ENCODE results near the gene CLDN25.

DNA sequence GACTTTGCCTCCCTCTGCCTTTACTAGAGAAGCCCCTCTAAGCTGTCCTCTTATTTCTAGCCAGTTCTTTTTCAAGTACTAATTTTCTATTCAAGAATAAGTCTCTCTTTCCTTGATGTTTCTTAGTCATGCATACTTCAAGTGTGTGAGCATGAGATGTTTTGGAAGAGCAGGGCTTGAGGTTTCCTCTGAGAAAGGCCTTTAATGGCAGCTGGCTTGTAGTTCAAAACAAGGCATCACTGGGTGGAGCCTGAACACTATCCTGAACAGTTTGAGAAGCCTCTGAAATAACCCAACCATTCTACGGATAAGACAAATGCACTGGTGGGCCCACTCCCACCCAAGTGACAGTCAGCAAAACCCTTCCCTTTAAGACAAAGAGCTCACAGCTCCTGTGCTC lies 37.6 kb downstream of the CLDN25 start:
- TF ChIP-seq ZNF274 (IDR thresholded peaks at IDR 0.05; ENCODE audit: low read depth, low read length) (no peak), EZH2phosphoT487 (IDR thresholded peaks at IDR 0.05; ENCODE audit: borderline replicate concordance) (no peak), CEBPB (IDR thresholded peaks at IDR 0.05; ENCODE audit: low read depth) (no peak)
- TF ChIP-seq, protein P1, sequence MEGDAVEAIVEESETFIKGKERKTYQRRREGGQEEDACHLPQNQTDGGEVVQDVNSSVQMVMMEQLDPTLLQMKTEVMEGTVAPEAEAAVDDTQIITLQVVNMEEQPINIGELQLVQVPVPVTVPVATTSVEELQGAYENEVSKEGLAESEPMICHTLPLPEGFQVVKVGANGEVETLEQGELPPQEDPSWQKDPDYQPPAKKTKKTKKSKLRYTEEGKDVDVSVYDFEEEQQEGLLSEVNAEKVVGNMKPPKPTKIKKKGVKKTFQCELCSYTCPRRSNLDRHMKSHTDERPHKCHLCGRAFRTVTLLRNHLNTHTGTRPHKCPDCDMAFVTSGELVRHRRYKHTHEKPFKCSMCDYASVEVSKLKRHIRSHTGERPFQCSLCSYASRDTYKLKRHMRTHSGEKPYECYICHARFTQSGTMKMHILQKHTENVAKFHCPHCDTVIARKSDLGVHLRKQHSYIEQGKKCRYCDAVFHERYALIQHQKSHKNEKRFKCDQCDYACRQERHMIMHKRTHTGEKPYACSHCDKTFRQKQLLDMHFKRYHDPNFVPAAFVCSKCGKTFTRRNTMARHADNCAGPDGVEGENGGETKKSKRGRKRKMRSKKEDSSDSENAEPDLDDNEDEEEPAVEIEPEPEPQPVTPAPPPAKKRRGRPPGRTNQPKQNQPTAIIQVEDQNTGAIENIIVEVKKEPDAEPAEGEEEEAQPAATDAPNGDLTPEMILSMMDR (IDR thresholded peaks at IDR 0.05 in 2 of 3, conservative IDR thresholded peaks at IDR 0.05 in 1 of 3; ENCODE audit: borderline replicate concordance in 1 of 3, insufficient read depth in 1 of 3, low read depth in 2 of 3, low read length in 2 of 3) = no peak
